Activated CD4-positive, alpha-beta T cell treated with anti-CD3 and anti-CD28 coated beads for 48 hours (primary cell): ENCODE data around the gene PI4K2A.
"Not testable (repeated sequence)": the region's sequence is repeated elsewhere in the genome, so short reads cannot be mapped to it uniquely, and the experiment has no call there.

Experiments
- DNase-seq: peaks from one replicate; pipeline ENCODE4 v3.0.0-alpha.2; 2020

PI4K2A gene

DNA sequence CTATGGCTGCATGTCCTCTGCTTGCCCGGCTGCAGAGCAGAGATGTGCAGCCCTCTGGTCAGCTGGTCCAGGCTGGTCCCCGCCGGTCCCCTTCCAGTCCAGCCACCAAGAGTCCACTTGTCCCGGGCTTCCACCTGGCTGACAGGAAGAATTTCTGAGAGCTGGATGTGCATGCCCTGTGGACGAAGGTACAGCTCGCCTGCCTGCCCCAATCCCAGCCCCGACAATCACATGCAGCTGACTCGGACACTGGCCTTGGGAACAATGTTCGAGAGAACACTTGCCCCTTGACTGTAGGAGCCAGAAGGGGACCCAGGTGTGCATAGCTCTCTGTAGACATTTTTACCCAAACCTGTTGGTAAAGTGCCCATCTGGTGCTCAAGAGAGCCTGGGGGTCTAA is 34.8 kb downstream of the PI4K2A start:
- no peak for DNase-seq

DNA sequence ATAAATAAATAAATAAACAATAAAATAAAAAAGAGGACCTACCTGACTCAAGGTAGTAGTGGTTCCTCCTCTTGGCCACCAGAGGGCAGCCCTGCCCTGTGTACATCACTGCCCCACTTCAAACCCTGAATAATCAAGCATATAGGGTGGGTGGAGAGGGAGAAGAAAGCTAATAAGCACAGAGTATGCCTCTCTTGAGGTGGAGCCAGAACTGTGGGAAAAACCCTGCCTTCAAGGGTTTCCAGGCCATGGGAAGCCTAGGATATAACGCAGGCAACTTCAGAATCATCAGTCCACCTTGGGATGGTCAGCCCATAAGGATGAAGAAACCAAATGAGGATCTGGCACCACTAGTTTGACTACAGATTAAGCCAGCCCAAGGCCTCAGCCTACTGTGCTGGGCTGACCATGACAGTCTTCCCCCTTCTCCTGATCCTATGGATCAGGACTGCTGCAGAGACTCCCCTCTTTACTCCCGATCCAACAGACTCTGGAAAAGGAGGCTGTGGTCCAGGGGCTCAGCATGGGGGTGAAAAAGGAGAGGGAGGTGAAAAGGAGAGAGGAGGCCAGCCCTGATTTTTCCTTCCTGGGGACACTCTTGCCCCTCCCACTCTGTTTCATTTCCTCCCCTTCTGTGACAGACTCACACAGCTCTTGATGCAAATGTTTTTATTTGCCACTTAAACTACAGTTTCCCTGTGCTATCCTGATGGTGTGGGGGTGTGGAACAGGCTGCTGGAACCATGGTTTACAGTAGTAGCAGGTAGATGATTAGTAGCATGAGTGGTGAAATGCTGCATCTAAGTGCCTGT is 36.5 kb downstream of the PI4K2A start:
- DNase-seq = peak; percentile 50

DNA sequence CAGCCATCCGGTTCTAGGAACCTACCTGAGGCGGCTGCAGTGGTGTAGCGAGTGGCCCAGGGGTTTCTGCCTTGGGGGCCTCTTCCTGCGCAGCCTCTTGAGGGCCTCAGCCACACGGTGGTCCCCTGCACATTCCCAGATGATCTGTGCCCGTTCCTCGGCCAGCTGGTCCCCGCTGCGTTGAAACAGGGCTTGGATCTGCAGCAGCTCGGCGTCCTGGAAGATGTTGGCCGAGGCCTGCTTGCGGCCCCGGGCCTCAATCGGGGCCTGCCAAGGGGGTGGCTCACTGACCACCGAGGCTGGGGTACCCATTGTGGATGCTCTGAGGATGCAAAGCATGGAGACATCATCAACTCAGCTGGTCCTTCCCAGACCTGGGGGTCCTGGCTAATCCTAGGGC is 39.1 kb downstream of the PI4K2A start:
- DNase-seq = no peak

DNA sequence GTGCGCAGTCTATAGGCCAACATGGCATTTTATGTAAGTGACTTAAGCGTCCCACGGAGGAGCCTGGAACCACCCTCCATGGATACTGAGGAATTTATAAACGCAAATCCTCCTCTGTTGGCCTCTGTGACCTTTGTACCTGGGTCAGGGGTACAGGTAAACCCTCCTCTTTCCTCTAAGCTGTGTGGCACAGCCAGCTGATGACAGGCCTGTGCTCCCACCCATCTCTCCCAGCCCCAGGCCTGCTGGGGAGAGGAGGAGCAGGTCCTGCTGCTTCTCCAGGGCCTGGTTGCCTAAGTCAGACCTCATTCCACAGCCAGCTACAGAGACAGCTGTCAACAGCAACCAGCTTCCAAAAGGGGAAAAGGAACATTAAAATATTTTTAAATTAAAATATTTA is 41.6 kb downstream of the PI4K2A start:
- DNase-seq = no peak

DNA sequence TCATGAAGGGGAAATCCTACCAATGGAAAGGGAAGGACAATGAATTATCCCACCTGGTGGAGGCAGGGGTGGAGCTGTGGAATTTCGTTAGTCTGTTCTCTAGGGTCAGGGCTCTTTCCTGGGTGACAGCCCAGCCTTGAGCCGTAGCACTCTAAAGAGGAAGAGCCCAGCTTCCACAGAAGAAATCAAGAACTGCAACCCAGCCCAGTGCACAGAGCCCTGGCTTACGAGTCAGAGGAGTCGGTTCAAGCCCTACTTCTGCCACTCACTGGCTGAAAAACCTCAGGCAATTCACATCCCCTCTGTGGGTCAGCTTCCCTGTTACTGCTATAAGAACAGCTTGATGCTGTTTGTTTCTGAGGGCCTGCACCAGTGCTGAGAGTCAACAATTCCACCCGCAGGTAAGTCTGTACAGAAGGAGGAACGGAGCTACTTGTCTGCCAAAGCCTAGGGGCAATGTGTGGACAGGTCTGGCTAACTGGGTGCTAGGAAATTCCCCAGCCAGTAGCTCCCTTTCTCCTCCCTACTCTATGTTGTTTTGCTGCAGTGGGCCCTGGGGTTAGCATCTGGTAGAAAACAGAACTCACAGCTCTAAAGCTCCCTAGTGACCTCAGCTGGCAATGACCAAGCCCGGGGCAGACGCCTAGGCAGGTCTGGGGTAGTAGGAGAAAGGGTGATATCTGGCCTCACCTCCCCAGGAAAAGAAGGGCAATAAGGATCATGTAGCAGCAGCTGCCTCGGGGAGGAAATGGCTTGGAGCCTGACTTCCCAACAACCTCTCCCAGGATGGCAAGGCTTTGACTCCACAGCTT is 43.3 kb downstream of the PI4K2A start:
- no peak for DNase-seq

DNA sequence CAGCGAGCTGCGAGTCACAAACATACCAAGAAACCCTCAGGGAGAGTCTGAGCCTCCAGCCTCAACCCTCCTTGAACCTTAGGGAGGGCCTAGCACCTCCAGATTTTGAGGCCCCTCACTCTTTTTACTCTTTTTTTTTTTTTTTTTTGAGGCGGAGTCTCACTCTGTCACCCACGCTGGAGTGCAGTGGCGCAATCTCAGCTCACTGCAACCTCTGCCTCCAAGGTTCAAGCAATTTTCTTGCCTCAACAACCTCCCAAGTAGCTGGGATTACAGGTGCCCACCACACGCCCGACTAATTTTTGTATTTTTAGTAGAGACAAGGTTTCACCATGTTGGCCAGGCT is 43.9 kb downstream of the PI4K2A start:
- DNase-seq = not testable (repeated sequence)

DNA sequence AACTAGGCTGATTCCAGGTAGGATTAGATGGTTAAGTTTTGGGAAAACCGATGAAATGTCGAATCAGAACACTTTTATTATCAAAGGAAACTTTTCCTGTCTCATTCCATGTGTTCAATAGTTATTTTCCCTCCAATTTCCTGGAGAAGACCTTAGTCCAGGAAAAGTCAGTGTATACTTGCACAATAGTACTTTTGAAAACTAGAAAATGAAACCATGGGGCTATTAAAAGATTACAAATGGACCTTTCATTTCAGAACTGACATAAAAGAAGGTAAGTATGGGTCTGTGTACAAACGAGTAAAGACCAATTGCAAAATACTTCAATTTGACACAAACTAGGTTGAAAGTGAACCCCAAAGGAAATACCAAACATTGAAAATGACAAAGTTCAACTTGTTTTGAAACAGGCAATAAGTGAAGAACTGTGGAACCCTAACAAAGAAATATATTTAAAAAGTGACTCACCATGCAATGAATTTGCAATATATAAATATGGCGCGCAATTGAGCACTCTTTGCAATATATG is 44.5 kb downstream of the PI4K2A start:
- no peak for DNase-seq

DNA sequence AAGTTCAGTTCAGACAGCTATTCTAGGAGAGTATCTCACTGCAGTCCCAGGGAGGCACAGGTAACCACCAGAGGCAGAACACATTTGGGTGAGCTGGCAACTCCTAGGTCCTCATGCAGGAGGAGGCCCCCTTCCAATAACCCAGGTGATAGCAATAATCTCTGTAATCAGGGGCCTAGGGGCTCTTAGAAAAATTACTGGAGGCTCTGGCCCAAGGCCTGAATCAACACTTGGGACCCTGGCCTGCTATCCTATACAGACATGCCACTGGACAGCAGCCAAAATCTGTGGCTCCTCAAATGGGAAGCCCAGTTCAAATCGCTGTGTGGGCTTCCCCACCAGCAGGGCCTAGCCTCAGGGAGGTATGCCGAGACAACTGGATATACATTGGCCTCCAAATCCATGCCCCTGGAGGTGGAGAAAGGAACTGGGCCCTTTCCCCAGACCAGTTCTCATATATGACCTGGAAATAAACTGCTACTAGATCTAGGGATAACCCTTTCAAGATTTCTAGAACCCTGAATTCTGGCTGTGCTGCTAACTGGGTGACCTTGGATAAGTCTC is 45.0 kb downstream of the PI4K2A start:
- no peak for DNase-seq

DNA sequence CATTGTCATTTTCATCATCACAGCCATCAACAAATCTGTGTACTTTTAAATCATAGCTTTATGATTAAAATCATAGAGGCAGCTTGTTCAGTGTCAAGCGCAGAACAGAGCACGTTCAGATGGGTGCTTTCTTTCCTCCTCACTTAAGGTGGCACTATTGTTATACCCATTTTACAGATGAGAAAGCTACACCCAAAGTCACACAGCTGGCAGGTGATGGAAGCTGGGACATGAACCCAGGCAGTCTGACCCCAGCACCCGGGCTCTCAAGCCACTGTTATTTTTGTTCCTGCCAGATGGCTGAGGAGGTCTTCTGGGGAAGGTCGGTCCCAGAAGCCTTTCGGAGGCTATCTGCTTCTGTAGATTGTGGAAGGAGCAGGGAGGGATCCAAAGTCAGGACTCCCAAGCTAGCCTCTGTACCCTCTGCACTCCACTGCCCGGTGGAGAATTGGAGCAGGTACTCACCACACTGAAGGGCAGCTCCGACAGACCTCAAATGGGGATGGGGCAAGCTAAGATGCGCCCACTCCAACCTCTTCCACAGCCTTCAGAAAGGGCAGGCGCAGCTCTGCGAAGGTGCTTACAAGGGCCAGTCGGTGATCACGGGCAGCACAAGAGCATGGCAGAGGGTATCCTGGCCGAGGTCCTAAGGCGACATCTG is 46.0 kb downstream of the PI4K2A start:
- peak; percentile 14 for DNase-seq

DNA sequence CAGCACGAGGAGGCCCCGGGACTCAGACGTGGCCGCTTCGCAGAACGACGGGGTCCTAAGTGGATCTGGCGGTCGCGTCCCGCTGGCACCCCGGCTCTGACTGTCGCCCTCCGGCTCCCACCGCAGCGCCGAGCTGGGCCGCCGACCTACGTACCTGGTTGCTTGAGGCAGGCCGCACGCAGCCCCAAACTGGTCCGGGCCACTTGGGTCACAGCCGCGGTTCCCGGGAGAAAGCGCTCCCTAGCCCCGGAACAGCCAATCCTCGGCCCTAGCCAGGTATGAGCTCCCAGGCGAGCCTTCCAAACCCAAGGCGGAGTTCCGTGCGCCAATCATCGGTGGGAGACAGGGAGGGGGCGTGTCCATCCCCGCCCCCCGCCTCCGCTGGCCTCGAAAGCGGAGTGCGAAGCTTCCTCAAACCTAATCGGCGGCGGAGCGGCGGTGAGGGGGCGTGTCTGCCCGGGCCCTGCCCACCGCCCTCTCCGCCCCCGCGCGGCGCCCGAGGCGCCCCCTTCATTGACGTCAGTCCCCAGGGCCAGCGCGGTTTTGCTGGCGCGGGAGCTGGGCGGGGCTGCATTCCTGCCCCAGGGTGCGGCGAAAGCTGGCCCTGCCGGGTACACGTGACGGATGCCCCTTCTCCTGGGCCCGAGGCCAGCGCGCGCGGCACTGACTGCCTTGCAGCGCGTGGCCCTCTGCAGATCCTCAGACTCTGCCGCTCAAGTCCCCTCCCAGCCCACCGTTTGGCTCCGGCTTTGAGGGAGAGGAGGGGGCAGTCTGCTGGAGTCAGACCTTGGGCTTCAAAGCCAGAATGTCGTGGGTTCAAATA is 46.7 kb downstream of the PI4K2A start, which contains the start of gene AVPI1:
TSS of gene AVPI1 (minus strand) at position 280 of the 823 bp plus-strand sequence. CDS start 7,336 bp downstream, outside the sequence.
- peak; percentile 95 for DNase-seq

DNA sequence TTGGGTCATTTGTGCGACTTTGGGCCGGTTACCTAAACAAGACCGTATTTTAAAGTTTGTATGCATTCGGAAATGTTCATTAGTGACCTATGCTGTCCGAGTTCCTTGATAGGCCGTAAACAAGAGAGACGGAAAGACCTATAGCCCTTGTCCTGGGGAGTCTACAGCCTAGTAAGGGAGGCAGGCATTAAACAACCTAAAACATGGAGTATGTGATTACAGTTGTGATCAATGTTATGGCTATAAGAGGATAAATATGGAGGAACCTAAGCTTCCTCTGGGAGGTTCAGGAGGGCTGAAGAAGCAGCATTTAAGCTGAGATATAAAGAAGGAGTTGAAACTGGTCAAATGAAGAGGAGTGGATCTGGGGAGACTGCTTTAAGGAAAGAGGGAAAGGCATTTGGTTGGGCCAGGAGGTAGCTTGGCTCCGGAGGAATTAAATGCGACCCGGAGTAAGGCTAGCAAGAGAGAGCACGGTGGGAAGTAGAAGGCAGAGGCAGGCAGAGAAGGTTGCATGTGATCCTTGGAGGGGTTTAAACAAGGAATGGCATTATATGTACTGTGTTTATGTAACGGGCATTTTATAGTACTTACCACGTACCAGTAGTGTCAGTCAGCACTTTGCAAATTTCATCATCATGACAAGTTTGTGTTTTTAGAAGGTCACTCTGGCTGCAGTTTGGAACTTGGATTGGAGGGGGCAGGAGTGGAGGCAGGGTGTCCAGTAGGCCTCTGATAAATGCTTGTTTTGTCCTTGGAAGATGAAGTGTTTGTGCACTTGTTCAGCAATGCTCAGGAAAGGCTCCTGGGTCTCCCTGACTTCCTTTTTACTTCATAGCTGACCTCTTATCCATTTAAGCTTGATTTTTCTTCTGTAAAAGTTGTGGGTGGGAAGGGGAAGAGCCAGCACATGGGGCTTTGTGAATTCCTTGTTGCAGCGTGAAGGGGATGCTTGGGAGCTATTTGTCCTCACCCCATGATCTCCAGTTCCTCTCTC is 47.6 kb downstream of the PI4K2A start:
- DNase-seq = no peak

DNA sequence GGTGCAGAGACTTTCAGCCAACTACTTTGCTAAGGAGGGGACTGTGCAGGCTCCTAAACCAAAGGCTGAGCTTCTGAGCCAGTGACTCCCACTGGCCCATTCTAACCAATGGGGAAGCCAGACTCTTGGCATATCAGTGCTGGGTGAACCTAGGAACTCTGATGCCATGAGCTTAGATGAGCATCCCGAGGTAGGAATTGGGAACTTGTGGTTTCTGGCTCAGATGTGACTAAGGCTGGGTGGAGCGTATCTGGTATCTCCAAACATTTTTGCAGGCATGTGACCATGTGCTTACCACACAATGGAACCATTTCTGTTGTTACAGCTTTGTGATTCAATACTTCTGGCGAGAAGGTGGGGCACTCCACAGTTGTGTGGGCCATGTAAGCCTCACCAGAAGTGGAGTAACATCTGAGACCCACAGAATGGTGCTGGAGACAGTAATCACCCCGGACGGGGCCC is 49.1 kb downstream of the PI4K2A start:
- DNase-seq = no peak

DNA sequence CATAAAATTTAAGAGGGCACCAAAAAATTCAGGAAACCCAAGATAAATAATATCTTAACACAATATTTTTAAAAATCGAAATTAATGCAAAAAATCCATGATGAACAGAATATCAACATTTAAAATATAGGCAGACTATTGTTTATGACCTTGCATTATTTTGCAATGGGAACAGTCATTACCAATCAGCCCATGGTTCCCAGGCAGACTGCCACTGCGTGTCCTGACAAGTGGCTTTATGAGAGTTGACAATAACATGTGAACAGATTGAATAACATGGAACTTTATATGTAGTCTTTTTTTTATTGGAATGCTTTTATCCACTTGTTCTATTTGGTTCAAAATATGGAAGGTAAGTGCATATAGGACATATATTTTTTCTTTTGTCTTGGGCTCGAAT is 49.7 kb downstream of the PI4K2A start:
- DNase-seq = no peak

DNA sequence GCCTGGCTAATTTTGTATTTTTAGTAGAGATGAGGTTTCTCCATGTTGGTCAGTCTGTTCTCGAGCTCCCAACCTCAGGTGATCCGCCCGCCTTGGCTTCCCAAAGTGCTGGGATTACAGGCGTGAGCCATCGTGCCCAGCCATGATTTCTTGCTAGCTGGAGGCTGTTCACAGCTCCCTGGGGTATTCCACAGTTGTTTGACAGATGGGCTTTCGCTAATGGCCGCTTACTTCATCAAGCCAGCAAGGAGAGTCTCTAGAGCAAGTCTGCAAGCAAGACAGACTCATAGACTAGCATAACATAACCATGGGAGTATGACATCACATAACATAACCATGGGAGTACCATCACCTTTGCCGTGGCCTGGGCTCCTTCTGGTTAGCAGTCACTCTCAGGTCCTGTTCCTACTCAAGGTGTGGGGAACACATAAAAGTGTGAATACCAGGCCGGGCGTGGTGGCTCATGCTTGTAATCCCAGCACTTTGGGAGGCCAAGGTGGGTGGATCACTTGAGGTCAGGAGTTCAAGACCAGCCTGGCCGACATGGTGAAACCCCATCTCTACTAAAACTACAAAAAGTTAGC is 57.7 kb downstream of the PI4K2A start:
- DNase-seq = not testable (repeated sequence)

DNA sequence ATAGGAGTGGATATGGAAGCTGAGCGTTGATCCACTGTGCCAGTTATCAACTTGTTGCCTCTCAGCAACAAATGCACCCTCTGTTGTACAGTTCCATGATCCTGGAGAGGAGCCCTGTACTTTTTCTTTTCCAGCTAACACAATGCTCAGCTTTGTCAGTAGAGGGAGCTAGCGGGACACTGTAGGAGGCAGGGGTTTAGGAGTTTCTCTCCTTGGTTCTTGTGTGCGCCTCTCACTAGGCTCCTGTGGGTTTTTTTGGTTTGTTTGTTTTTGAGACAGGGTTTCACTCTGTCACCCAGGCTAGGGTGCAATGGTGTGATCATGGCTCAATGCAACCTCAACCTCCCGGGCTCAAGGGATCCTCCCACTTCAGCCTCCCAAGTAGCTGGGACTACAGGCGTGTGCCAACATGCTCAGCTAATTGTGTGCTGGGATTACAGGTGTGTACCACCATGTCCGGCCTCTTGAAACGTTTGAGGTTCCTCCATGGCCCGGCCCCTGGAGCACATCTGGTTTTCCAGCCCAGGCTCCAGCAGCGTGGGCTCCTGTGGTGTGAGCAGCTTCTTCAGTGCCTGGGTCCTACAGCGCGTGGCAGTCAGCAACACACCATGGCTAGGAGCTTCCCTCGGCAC is 61.1 kb downstream of the PI4K2A start:
- peak; percentile 59 for DNase-seq

DNA sequence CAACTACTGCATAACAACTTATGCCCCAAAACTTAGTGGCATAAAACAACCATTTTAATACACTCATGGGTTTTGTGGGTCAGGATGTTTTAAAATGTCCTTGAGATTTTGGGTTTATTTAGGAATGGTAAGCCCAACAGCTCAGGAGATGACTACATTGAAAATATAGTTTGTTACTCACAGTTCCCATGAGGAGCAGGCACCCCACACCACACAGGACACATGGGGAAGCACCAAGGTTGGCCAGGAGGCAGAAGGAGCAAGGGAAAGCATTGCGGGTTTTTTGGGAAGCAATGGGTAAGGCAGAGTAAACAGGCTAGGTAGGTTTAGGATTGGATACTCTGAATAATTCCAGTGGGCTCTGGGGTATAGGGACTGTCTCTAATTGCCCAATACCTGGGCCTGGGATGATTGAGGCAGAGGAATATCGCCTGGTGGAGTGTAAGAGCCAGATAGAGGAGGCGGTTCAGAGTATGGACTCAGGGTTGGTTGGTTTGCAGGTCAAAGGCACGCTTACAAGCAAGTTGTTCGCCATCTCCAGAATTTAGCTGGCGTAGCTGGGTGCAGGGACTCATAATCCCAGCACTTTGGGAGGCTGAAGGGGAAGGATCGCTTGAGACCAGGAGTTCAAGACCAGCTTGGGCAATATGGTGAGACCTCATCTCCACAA is 63.1 kb downstream of the PI4K2A start:
- DNase-seq = no peak

DNA sequence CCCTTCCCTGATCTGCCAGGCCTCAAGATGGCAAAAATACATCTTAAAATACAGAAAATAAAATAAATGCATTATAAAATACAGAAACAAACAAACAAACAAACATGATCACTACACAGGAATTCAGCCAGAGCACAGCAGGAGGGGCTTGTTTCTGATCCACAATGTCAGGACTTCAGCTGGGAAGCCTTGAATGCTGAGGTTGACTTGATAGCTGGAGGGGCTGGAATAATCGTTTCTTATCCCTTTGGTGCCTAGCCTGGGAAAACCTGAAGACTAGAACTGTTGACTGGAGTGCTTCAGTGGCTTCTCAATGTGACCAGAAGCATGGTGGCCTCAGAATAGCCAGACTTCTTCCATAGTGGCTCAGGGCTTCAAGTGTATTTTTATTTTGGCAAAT is 63.9 kb downstream of the PI4K2A start:
- DNase-seq = no peak

DNA sequence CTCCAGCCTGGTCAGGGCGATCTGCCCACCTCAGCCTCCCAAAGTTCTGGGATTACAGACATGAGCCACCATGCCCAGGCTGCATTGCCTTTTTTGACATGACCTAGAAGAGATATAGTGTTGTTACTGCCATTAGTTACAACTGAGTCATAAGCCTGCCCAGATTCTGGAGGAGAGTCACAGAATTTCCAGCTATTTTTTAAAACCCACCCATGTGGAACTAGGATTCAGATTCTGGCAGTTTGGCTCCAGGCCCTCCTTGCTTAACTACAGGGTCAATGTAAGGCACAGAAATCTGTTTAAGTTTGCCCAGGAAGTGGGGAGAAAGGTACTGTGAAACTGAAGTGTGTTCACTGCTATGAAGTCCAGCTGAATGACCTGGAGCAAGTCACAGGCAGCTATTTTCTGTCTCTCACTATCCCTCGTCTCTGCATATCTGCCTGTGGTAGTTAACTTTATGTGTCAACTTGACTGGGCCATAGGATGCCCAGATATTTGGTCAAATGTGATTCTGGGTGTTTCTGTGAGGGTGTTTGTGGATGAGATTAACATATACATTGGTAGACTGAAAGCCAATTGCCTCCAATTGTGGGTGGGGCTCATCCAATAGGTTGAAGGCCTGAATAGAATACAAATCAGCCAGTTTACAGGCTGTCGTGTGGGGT is 64.7 kb downstream of the PI4K2A start:
- DNase-seq = no peak
